T1000 (cell line): ENCODE measurements around the gene TTLL4.
"Not testable (repeated sequence)": the region's sequence is repeated elsewhere in the genome, so short reads cannot be mapped to it uniquely, and the experiment has no call there.

Source experiments
- DNase-seq: peaks from one replicate; lab custom pipeline; 2025; ENCODE audit warnings: mixed read lengths; lab: John Stamatoyannopoulos, UW

The TTLL4 gene

DNA sequence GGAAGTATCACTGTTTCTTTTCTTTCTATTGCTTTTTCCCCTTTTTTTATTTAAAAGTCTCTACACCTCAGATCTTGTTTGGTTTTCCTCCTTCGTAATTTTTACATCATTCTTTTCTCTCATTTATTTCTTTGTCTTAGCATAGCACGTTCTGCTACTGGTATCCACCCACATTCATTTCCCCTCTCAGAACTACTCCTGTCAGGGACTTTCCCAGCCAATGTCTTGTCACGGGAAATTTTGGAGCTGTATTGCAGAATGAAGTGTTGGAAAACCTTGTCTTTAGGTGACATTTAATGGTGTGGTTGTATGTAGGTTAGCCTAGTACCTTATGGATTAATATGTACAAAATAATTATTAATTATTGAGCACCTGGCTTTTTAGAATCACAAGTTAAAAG is 34.0 kb downstream of the TTLL4 start:
- no peak for DNase-seq

DNA sequence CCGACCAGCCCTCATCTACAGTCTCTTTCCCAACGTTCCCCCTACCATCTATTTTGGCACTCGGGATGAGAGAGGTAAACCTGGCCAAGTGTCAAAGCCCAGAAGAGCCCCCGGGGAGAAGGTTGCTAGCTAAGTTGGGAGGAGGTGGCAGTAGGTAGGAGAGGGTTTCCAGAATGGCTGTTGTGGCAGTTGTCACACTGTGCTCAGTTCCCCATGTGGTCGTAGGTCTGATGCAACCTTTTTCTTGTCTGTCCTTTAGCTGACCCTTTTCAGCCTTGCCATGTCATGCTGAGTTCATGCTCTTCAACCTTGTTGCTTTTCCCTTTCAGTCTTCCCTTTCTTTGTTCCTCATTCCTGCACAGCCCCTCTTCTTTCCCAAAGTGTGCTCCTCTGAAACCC is 34.5 kb downstream of the TTLL4 start:
- DNase-seq: no peak

DNA sequence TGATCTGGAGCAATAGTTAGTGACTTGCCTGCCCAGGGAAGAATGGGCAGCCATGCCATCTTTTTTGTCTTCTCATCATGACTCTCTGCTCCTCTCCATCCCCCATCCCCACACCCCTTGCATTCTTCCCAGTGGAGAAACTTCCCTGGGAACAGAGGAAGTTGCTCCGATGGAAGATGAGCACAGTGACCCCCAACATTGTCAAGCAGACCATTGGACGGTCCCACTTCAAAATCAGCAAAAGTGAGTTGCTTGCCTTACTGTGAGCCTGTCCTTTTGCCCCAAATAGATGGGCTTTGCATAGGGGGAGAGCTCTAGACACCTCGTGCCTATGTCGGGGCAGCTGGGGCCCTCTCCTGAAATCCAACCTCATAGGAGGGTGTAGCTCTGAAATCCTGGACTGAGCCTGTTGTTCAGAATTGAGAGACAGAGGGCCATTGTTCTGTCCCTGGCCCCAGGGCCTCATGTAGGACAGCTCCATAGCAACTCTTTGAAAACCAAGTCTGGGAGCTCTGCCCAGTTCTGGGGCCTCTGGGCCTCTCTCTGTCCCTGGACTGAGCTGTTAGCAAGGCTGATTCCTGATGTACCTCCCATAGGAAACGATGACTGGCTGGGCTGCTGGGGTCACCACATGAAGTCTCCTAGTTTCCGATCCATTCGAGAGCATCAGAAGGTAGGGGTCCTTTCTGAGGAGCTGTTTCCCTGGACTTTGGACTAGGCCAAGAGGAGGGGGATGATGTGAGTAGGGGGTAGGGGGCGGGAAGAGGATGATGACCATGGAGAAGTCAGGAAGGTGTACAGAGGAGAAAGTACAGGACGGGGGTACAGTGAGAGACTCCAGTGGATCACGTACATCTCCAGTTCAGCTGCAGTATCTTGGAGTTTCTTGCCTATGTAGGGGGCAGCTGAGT is 35.2 kb downstream of the TTLL4 start:
- DNase-seq: no peak

DNA sequence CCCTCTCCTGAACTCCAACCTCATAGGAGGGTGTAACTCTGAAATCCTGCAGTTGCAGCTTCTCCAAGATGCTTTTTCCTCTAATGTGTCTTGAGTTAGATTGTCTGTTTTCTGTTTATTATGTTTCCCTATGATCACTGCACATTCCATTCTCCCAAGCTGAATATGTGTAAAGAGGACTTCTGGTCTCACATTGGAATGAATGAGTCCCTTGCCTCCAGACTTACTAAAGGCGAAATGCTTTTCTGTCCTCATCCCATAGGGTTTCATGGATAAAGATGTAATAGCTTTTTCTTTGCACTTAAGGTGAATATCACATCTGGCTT is 35.8 kb downstream of the TTLL4 start:
- no peak for DNase-seq

DNA sequence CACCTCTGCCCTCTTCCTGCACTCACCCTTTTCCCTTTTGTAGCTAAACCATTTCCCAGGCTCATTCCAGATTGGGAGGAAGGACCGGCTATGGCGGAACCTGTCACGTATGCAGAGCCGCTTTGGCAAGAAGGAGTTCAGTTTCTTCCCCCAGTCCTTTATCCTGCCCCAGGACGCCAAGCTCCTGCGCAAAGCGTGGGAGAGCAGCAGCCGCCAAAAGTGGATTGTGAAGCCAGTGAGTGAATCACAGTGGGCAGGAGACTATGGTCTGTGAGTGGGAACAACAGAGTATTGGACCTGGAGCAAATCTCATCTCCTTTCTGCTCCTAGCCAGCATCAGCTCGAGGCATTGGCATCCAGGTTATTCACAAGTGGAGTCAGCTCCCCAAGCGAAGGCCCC is 36.3 kb downstream of the TTLL4 start:
- no peak for DNase-seq

DNA sequence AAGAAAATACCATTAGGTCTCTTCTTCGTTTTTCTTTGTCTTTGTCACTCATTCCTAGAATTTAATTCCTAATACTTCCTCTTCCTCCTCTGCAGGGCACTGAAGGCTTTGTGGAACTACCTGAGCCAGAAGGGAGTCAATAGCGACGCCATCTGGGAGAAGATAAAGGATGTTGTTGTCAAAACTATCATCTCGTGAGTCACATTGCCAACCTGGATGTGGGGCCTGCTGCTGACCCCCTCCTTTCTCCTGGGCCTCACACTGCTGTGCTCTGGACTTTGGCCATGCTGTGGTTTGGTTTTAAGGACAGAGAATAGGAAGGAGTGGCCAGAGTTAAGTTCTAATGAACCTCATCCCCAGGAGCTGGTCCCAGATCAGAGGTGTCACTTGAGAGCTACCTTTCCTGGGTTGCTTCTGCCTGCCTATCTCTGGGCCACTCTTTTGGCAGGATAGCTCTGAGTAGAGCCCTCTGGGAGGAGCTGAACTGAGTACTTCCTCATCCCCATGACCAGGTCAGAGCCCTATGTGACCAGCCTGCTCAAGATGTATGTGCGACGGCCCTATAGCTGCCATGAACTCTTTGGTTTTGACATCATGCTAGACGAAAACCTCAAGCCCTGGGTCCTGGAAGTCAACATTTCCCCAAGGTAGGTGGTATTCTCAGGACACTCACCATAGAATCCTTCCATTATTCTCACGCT is 38.3 kb downstream of the TTLL4 start:
- DNase-seq: no peak

DNA sequence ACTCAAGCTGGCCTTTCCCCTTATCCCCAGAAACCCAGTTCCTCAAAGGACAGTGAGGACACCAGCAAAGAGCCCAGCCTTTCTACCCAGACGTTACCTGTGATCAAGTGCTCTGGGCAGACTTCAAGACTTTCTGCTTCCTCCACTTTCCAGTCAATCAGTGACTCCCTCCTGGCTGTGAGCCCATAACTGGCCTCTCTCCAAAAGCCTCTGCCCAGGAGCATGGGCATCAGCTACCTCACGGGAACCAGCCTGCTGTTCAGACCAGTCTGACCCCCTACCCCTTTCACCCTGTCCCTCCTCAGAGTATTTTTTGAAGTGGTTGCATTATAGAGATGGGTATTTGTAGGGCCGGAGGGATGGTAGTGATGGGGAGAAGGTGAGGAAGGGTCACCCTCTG is 43.6 kb downstream of the TTLL4 start:
- DNase-seq: no peak

DNA sequence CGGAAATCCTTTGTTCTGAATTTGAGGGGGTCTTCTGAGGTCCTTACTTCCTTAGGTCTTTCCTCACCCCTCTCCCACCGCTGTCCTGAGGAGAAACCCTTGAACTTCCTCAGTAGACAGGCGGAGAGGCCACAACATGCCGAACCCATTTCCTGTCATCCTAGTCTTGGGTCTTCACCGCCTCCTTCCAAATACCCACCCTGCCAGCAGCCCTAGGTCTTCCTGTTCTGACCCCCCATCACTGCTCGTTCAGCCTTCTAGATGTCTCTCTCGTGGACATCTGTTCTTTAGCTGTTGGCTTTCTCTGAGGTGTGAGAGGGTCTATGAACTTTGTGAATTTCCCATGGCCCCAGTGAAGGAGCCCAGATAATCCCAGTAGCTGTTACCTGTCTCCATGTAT is 44.1 kb downstream of the TTLL4 start:
- no peak for DNase-seq

DNA sequence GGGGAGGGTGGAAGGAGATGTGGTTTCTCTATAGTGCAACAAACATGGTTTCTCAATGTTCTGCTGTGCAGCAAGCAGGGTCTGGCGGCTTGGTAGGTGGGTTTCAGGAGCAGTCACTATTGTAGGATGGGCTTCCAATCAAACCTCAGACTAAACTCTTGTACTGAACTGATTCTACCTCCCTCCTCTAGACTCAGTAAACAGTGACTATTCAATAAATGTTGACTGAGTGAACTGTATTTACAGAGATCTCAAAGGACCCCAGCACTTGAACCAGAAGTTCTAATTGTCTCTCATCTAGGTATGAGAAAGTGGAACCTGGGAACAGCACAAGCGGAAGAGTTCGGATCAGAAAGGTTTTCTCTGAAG is 44.5 kb downstream of the TTLL4 start:
- no peak for DNase-seq

DNA sequence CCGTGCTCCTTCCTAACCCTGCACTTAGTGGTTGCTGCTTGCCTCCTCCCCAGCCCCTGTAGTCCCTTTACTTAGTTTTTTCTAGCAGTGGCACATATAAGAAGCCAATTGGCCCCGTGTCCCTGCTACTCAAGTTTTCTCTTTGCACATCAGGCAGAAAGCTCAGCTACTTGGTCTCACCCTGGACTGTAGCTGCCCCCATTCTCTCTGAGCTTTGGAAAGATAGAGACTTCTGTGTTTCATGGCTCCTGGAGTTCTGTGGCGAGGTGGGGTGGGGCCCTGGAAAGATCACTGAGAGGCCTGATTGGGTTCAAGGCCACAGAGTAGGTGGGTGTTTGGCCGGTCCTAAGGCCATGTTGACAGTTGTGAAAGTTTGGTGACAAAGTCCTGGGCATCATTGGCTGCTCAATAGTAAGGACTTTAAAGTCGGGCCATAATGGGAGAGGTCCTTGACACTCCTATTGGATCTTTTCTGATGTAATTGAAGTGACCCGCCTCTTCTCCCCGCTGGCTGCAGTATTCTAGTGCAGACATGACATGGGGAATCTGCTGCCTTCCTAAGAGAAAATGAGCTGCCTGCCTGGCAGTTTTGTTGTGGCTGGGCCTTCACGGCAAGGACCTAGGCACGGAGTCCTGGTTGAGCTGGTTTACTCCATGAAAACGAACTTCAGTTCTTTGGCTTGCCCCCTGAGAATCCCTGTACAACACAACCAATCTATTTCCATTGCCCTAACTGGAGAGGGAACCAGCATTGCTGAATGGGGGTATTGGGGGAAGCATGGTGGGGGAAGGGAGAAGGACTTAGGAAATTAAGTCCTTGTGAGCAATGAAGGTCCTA is 45.2 kb downstream of the TTLL4 start:
- DNase-seq: no peak

DNA sequence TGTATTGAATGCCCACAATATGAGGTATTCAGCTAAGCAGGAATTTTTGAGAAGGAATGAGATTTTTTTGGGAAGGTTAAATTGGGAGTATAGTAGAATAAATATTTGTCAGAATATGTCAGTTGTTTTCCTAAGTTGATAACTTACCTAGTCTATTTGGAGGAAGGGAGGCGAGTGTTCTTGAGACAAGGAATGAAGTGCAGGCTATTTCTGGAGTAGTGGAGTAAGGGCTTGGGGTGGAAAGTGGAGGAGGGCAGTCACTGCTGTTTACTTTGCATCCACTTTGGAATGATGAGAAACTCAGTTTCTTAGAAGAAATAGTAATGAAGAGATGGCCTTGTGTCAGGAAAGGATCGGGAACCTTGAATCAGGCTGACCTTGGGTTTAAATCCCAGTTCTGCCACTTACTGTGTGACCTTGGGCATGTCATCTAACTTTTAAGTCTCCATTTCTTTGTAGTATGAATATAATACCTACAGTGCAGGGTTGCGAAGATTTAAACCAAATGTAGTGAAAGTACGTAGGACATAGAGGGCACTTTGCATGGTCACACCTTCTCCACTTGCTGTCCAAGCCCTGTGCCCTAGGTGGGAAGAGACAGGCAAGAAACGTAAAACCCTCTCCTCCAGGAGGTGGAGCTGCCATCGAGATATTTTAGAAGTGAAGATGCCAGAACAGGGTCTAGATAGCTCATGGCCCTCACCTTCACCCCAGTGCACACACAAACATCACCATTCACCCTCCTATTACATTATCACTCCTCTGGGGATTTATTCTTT is 46.2 kb downstream of the TTLL4 start:
- no peak for DNase-seq

DNA sequence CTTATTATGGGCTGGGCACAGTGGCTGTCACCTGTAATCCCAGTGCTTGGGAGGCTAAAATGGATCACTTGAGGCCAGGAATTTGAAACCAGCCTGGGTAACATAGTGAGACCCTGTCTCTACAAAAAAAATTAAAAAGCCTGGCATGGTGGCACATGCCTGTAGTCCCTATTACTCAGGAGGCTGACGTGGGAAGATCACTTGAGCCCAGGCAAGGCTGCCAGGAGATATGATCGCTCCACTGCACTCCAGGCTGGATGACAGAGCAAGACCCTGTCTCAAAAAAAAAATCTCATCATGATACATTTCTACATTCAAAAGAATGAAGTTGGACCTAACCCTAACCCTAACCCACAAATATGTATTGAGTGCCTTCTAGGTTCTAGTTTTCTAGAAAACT is 51.2 kb downstream of the TTLL4 start:
- DNase-seq: no peak

DNA sequence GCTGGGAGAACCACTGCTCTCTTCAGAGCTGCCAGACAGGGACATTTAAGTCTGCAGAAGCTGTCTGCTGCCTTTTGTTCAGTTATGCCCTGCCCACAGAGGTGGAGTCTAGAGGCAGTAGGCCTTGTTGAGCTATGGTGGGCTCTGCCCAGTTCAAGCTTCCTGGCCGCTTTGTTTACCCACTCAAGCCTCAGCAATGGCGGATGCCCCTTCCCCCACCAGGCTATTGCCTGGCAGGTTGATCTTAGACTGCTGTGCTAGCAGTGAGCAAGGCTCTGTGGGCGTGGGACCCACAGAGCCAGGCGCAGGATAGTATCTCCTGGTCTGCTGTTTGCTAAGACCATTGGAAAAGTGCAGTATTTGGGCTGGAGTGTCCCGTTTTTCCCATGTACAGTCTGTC is 62.1 kb downstream of the TTLL4 start:
- DNase-seq: not testable (repeated sequence)

DNA sequence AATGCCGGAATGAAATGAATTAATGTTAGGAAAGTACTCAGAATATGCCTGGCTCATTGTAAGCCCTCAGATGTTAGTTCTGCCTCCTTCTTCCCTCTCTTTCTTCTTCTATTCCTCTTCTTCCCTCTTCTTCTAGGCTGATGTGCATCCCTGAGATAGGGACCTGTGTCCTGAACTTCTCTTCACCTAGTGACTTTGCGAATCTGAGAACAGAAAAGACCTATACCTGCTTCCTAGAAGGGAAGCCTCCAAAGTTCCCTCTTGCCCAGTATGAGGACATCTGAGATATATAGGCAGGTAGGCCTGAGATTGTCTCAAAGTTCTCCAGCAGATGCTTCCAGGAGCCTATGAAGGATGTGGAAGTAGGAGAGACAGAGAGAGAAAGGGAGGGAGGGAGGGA is 63.2 kb downstream of the TTLL4 start:
- DNase-seq: no peak

DNA sequence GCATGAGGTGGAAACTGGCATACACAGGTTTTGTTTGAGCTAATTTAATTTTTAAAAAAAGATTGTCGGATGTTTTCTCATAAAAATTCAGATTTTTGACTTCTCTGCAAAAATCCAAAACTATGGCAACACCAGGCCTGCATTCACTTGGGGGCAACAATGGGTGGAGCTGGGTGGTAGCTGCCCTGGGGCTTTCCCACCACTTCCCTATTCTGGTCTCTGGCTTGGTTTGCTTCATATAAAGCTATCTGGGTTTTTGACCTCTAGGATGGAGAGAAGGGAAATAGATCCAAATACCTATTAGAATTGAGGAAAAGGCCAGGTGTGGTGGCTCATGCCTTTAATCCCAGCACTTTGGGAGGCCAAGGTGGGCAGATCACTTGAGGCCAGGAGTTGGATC is 65.9 kb downstream of the TTLL4 start:
- no peak for DNase-seq

DNA sequence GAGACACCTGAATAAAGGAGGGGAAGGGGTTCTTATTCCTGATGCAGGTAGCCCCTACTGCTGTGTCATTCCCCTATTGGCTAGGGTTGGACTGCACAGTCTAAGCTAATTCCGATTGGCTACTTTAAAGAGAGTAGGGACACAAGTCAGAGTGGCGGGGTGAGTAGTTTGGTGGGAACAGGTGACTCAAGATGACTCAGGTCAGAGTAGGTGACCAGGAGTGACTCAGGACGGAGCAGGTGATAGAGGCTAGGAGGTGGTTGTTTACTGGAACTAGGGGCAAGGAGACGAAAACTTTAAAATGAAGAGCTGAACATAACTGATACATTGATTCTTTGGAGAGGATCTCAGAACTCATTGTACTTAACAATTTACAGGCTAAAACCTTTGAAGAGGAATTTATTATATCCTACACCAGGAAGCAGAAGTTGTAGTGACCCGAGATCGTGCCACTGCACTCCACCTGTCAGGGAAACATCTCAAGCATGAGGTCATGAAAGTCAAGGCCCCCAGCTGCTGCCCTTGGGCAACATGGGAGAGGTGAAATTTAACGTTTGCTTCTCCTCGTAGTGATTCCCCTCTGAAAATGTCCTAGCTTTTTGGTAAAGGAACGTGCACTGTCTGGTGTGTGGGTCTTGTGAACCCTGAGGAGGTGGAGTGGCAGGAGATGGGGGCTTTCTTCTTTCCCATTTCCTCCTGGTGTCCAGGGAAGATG is 66.8 kb downstream of the TTLL4 start:
- no peak for DNase-seq

DNA sequence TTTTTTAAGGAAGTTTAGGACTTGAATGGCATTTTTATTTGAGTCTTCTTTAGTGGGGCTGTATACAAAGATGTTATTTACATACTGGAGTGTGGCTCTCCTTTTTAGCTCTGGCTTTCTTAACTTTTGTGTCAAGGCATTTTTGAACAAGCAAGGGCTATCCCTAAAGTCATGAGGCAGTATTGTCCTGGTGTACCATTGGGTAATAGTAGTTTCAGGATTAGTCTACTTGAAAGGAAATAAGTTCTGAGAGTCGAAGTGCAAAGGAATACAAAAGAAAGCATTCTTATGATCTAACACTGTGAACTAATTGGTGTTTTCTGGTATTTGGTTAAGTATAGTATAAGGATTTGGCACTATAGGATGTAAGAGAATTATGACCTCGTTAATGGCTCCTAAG is 69.4 kb downstream of the TTLL4 start:
- no peak for DNase-seq

DNA sequence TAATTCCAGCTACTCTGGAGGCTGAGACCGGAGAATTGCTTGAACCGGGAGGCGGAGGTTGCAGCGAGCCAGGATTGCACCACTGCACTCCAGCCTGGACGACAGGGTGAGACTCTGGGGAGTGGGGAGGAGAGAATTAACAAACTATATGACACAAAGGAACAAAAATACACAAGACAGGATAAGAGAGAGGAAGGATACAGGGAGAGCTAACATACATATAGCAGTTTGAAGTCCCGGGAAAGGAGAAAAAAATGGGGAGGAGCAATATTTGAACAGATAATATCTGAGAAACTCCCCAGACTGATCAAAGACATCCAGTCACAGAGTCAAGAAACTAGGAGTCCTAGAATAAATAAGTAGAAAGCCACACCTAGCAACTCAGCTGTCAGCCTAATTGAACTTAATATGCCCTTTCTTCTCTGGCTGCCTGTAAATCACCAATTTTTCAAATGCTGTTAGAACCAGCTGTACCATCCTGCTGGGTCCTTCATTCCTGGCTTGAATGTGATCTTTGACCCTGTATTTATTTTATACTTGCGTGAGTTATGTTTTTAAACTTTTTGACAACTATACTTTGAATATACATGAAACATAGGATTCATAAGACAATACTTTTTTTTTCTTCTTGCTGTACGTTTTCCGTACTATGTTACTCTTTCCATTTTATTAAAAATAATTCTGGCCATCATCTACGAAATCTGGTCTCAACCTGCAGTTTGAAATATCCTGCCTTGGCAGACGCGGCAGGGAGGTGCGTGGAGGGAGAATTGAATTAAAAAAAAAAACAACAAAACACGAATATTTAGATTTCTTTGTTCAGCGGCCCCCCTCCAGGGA is 70.4 kb downstream of the TTLL4 start:
- DNase-seq: no peak

DNA sequence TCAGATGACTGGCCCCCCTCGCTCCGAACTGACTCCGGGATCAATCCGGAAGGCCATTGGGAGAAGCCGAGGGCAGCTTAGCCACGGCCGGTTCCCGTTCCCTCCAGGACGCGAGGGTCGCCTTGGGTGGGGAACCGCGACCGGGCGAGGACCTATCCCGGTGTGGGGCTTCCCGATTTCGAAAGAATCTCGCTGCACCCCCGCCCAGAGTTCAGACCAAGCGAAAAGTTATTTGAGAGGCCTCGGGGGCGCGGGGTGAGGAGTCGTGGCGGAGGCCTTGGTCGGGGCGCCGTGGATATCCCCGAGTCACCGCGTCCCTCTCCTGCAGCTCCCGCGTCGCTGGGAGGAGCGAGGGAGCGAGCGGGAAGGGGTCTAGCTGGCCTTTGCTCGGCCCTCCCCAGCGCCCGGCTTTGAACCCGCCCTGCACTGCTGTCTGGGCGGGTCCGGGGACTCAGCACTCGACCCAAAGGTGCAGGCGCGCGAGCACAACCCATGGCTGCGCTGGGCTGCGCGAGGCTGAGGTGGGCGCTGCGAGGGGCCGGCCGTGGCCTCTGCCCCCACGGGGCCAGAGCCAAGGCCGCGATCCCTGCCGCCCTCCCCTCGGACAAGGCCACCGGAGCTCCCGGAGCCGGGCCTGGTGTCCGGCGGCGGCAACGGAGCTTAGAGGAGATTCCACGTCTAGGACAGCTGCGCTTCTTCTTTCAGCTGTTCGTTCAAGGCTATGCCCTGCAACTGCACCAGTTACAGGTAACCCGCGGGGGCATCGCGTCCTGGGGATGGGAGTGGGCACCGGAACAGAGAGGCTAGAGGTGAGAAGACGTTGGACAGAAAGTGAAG is 71.3 kb downstream of the TTLL4 start, which contains the start of gene CYP27A1:
CYP27A1 (plus strand) TSS at position 457 of the 837 bp plus-strand sequence; CDS start at position 493, 36 bp downstream.
- DNase-seq: no peak

DNA sequence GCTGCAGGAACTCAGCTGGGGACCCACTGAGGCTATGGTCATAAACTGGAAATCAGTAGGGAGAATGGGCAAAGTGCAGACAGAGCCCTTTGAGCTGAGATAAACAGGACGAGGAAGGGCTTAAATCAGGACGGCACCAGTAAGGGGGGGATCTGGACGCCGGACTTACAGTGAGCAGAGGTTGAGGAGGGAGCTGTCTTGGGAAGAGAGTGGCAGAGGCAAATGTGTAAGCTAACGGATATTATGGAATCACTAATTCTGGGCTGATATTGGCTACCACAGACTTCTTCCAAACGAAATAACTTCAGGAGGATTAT is 71.9 kb downstream of the TTLL4 start:
- DNase-seq: no peak
